Immature natural killer cell (primary cell): ENCODE results near the gene GCDH. TPM values are rescaled to one million over a fixed set of nuclear protein-coding genes. Genes with fewer than 3 reads are reported as not detected.
"Not testable (repeated sequence)": the region's sequence is repeated elsewhere in the genome, so short reads cannot be mapped to it uniquely, and the experiment has no call there.

ENCODE experiments used
- DNase-seq, 3 donors: peaks; one replicate each; pipeline ENCODE4 v3.0.0; 2022; ENCODE audit warnings: mixed read lengths in 1 of 3
- H3K27ac Mint-ChIP-seq, 6 donors: one replicate each; pipeline ENCODE4 v1.8.0; 2020; ENCODE audit warnings: mixed read lengths in 6 of 6, mild to moderate bottlenecking in 5 of 6, inconsistent platforms in 4 of 6, moderate library complexity in 3 of 6
- H3K27me3 Mint-ChIP-seq, 3 donors: one replicate each; pipeline ENCODE4 v1.8.0; 2020 to 2021; ENCODE audit warnings: low read depth in 3 of 3, mild to moderate bottlenecking in 3 of 3, mixed read lengths in 3 of 3, moderate library complexity in 3 of 3, inconsistent platforms in 1 of 3
- H3K36me3 Mint-ChIP-seq, 3 donors: one replicate each; pipeline ENCODE4 v1.8.0; 2020; ENCODE audit warnings: mixed read lengths in 3 of 3, inconsistent platforms in 2 of 3, mild to moderate bottlenecking in 2 of 3
- H3K4me1 Mint-ChIP-seq, 2 donors: one replicate each; pipeline ENCODE4 v1.8.0; 2020; ENCODE audit warnings: inconsistent platforms in 2 of 2, mild to moderate bottlenecking in 2 of 2, mixed read lengths in 2 of 2, moderate library complexity in 1 of 2
- H3K4me3 Mint-ChIP-seq, 5 donors: one replicate each; pipeline ENCODE4 v1.8.0; 2020; ENCODE audit warnings: mild to moderate bottlenecking in 5 of 5, mixed read lengths in 5 of 5, inconsistent platforms in 3 of 5, moderate library complexity in 3 of 5
- H3K9me3 Mint-ChIP-seq, 6 donors: one replicate each; pipeline ENCODE4 v1.8.0; 2020; ENCODE audit warnings: mild to moderate bottlenecking in 6 of 6, mixed read lengths in 6 of 6, inconsistent platforms in 4 of 6, moderate library complexity in 3 of 6
- polyA plus RNA-seq, 3 donors: library from polyadenylated mRNA; unstranded; fragments of 300-500 nt; fragmentation: Illumina TruSeq; gene quantifications; one replicate each; pipeline ENCODE4 v1.2.3, GENCODE V29; 2021

The GCDH gene
- polyA plus RNA-seq, 3 donors from 2014 or later, result 17.0 to 21.6 (median 18.4) TPM

DNA sequence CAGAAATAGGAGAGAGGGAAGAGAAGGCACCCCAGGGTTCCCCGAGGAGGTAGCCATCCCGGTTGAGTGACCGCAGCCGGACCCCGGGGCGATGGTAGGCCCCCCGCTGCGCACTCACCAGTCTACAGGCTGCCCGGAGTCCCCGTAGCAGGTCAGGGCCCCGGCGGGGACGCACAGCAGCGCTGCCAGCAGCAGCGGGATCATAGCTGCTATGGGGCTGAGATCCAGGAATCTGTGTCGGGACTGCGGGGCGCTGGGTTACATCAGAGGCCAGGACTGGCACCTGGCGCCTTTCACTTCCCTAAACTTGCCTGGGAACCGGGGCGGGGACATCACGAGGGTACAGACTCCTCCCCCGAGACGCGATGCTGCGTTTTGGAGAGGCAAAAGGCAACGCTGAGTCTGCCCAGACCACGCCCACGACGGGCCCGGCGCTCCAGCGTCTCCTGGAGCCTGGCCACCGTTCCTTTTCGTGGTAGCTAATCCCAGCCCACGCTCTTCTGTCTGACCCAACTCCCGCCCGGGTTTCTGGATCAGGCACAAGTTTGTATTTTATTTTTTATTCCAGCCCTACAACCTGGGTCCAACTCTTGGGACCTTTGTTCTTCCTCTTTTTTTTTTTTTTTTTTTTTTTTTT, 9.7 kb upstream of the GCDH start, which contains the start of gene DNASE2:
Gene DNASE2 (minus strand): TSS at position 278 of the 637 bp plus-strand sequence. CDS start 74 bp downstream, at position 204.
- Mint-ChIP-seq H3K4me1 (peaks cover 29 to 37% of the 10 kb centered on the region in 2 donors), H3K9me3 (peaks cover 0 to 2% (median 0%) of the 10 kb centered on the region in 6 donors), H3K36me3 (peaks cover 0 to 7% (median 7%) of the 10 kb centered on the region in 3 donors), H3K27ac (peak within 1 kb of the TSS; percentile 68 to 86 (median 80)), H3K27me3 (peaks cover 3 to 4% (median 3%) of the 10 kb centered on the region in 3 donors), H3K4me3 (peak within 1 kb of the TSS; percentile 85 to 91 (median 89))
- peak; percentile 75 to 79 (median 78) for DNase-seq

DNA sequence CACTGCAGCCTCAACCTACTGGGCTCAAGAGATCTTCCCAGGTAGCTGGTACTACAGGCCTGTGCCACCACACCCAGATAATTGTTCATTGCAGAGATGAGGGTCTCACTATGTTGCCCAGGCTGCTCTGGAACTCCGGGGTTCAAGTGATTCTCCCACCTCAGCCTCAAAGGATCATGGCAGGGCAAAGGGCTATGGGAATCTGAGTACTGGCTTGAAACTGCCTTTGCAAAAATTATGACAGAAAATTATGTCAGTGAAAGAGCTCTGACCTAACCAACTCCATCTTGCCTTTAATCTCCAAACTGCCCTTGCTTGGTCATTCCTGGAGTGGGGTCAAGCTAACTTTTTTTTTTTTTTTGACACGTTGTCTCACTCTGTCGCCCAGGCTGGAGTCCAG, 8.4 kb upstream of the GCDH start:
- Mint-ChIP-seq H3K9me3 (peaks cover 0 to 2% (median 0%) of the 10 kb centered on the region in 6 donors), H3K4me3 (peak overlapping the region; percentile 73 to 91 (median 89)), H3K36me3 (peaks cover 0 to 7% (median 7%) of the 10 kb centered on the region in 3 donors), H3K27ac (peak overlapping the region in 2 of 6 donors; percentile 55 to 71), H3K4me1 (peaks cover 34 to 40% of the 10 kb centered on the region in 2 donors), H3K27me3 (peaks cover 3 to 6% (median 3%) of the 10 kb centered on the region in 3 donors)
- no peak for DNase-seq

DNA sequence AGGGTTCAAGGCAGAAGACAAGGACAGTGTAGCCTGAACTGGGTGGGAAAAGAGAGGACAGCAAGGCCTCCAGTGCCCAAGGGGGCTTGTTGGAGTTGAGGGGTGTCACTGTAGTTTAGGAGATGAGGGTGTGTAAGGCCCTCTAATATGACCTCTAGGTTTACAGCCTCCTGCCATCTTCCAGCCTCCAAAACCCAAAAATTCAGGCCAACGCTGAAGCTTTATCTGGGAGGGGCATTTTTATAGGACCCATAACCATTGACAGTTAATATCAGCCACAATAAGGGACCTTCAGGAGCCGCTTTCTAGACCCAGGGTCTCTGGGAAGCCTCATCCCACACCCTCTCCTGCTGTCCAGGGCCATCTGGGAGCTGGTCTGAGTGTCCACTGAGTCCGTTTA, 6.8 kb upstream of the GCDH start:
- no peak for DNase-seq
- H3K4me3 Mint-ChIP-seq, result peak overlapping the region in 4 of 5 donors; percentile 17 to 81 (median 49)
- peaks cover 0 to 2% (median 0%) of the 10 kb centered on the region in 6 donors for H3K9me3 Mint-ChIP-seq
- H3K27ac Mint-ChIP-seq, result no peak overlapping the region
- H3K36me3 Mint-ChIP-seq, result no peaks in the 10 kb centered on the region
- H3K4me1 Mint-ChIP-seq, result peaks cover 38 to 42% of the 10 kb centered on the region in 2 donors
- H3K27me3 Mint-ChIP-seq, result peaks cover 3 to 5% (median 3%) of the 10 kb centered on the region in 3 donors

DNA sequence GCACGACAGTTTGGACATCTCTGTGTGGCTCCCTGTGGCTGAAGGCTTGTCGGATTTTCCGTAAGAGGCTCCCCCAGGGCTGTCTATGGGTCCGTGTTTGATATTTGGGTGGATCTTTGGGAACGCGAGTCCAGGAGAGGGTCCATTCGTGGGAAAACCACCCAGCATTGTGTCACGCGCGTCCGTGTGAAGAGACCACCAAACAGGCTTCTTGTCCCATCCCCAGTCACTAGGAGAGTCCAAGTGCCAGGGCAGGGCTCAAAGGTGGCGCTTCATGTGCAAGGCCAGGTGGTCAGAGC, 6.4 kb upstream of the GCDH start:
- no peak for DNase-seq
- Mint-ChIP-seq H3K9me3 (peaks cover 0 to 2% (median 0%) of the 10 kb centered on the region in 6 donors), H3K27me3 (peaks cover 3 to 5% (median 3%) of the 10 kb centered on the region in 3 donors), H3K4me1 (peaks cover 39 to 42% of the 10 kb centered on the region in 2 donors), H3K4me3 (peak overlapping the region; percentile 77 to 85 (median 81)), H3K27ac (no peak overlapping the region), H3K36me3 (no peaks in the 10 kb centered on the region)

DNA sequence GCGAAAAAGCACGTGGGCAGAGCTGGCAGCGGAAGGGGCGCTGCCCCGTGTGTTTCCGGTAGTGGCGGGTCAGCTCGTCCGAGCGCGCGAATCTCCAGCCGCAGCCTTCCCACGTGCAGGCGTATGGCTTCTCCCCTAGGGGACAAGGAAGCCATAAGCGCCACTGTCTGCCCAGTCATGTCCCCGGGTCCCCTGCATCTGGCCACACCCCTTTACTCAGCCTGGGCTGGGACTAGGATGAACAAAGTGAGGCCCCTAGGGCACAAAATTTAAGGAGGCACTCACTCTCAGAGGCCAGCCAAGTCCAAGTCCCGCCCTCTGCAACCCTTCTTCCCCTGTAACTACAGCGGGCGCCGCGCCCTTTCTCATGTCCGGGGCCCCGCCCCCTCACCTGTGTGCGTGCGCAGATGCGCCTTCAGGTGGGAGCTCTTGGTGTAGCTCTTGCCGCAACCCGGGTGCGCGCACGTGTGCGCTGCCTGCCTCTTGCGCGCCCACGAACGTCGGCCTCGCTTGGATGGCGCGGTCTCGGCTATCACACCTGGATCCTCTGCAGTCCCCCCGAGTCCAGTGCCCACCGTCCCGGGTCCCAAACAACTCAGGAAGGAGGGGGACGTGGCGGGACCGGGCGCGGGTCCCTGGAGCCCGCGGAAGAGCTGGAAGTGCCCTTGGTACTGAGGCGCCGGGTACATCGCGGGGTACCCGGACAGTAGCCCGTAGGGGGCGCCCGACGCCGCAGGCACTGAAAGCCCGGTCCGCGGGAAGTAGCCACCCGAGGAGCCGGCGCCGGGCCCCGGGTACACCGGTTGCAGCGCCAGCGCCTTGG, 5.8 kb upstream of the GCDH start:
- Mint-ChIP-seq H3K9me3 (peaks cover 0 to 2% (median 0%) of the 10 kb centered on the region in 6 donors), H3K36me3 (no peaks in the 10 kb centered on the region), H3K4me3 (peak overlapping the region; percentile 77 to 85 (median 81)), H3K27me3 (peaks cover 3 to 7% (median 5%) of the 10 kb centered on the region in 3 donors), H3K4me1 (peaks cover 38 to 39% of the 10 kb centered on the region in 2 donors), H3K27ac (peak overlapping the region in 3 of 6 donors; percentile 23 to 61 (median 57))
- DNase-seq, result peak; percentile 68 to 75 (median 73)

DNA sequence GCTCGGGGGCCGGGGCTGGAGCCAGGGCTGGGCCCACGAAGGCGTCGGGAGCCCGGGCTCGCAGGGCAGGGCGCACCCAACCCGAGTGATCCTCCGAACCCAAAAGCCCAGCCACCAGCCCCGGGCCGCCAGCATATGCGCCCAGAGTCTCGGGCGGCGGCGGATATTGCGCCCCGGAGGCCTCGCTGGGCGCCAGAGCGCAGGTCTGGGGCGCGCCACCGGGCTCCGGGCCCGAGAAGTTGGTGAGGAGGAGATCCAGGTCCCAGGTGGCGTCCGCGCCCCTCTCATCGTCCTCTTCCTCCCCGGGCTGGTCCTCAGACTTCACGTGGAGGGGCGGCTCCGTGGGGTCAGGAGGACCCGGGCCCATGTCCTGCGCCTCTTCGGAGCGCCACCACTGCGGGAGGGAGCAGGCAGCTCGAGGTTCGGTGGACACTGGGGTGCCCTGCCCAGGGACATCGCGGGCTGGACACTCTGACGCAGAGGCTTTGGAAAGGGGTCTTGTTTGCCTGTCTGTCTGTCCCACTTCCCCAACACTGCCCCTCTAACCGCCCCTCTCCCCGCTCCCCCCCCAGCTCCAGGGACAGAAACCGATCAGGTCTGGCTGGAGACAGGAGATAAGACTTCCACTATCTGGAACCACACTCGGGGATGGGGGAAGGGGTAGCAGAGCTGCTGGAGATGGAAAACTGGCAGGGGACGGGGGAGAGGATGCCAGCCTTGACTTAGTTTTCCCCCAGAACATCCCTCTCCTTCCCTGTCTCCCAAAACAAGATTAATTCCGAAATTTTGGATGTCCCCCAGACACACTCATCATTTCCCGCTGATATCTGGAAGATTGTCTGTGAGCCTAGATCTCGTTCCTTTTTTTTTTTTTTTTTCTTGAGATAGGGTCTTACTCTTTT, 5.0 kb upstream of the GCDH start:
- Mint-ChIP-seq H3K4me3 (peak overlapping the region; percentile 61 to 80 (median 65)), H3K9me3 (peaks cover 0 to 2% (median 0%) of the 10 kb centered on the region in 6 donors), H3K36me3 (no peaks in the 10 kb centered on the region), H3K27me3 (peaks cover 7 to 13% (median 8%) of the 10 kb centered on the region in 3 donors), H3K4me1 (peaks cover 37 to 38% of the 10 kb centered on the region in 2 donors), H3K27ac (peak overlapping the region in 1 of 6 donors; percentile 74)
- no peak for DNase-seq

DNA sequence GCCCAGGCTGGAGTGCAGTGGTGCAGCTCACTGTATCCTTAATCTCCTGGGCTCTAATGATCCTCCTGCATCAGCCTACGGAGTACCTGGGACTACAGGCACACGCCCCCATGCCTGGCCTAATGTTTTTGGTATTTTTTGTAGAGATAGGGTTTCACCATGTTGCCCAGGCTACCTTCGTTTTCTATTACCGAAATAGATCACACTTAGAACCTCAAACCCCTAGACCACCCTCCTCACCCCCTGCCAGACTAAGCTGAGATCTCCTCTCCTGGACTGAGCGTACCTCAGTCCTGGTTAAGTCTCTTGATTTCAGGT, 4.3 kb upstream of the GCDH start:
- peaks cover 0 to 2% (median 0%) of the 10 kb centered on the region in 6 donors for H3K9me3 Mint-ChIP-seq
- no peaks in the 10 kb centered on the region for H3K36me3 Mint-ChIP-seq
- peaks cover 5 to 12% (median 11%) of the 10 kb centered on the region in 3 donors for H3K27me3 Mint-ChIP-seq
- DNase-seq, result no peak
- H3K4me3 Mint-ChIP-seq, result peak overlapping the region; percentile 61 to 80 (median 65)
- H3K4me1 Mint-ChIP-seq, result peaks cover 41 to 44% of the 10 kb centered on the region in 2 donors
- H3K27ac Mint-ChIP-seq, result peak overlapping the region in 1 of 6 donors; percentile 40

DNA sequence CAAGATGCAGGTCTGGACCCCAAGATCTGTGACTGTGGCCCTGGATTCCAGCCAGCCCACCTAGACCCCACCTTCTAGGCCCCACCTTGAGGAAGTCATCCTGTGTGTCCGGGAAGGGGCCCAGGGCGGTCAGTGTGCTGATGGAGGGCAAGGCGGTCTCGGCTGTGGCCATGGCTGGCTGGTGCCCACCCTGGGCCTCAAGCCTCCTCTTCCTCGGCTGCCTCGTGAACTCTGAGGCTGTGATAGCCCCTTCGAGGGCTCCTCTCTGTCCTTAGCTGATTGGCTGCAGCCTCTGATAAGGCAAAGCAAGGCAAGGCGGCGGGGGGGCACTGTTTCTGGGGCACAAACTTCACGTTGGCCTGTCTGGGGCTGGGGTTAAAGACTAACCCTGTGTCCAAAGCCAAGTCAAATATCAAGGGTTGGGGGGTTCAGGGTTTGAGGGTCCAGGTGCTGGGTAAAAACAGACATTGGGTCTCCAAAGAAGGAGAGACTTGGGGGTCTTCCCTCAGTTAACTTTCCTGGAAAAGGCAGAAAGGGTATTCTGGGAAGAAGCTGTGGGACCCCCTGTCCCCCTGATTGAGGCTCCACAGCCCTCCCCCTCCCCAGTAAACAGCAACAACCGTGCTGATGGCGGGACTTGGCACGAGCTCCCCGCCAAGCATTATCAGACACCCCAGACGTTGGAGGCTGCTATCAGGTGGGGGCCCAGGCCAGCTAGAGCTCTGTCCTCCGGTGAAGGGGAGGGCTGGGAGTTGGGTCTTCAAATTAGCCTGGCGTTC, 3.8 kb upstream of the GCDH start, which contains the start of gene KLF1:
Gene KLF1 (minus strand): TSS at position 233 of the 779 bp plus-strand sequence. CDS start 61 bp downstream, at position 172.
- no peak for DNase-seq
- Mint-ChIP-seq H3K27ac (peak within 1 kb of the TSS in 2 of 6 donors; percentile 40 to 74), H3K9me3 (peaks cover 0 to 2% (median 0%) of the 10 kb centered on the region in 6 donors), H3K27me3 (peaks cover 5 to 12% (median 11%) of the 10 kb centered on the region in 3 donors), H3K36me3 (no peaks in the 10 kb centered on the region), H3K4me3 (peak within 1 kb of the TSS; percentile 61 to 80 (median 65)), H3K4me1 (peaks cover 41 to 47% of the 10 kb centered on the region in 2 donors)

DNA sequence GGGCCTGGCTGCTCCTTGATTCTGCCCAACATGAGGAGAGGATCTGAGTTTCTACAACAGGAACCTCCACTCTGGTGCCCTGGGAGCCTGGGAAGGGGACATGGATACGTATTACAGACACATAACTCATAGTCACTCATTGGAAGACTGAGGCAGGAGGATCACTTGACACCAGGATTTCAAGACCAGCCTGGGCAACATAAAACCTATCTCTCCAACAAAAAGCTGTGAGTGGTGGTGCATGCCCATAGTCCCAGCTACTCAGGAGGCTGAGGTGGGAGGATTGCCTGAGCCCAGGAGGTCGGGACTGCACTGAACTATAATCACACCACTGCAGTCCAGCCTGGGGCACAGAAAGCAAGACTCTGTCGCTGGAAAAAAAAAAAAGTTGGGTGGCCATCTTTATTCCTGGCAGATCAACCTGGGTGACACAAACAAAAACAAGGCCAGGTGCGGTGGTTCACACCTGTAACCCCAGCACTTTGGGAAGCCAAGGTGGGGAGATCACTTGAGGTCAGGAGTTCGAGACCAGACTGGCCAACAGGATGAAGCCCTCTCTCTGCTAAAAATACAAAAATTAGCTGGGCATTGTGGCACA, 2.9 kb upstream of the GCDH start:
- H3K4me1 Mint-ChIP-seq, result peaks cover 38 to 43% of the 10 kb centered on the region in 2 donors
- no peak for DNase-seq
- H3K27ac Mint-ChIP-seq, result no peak overlapping the region
- peaks cover 5 to 12% (median 11%) of the 10 kb centered on the region in 3 donors for H3K27me3 Mint-ChIP-seq
- H3K4me3 Mint-ChIP-seq, result no peak overlapping the region
- no peaks in the 10 kb centered on the region for H3K36me3 Mint-ChIP-seq
- H3K9me3 Mint-ChIP-seq, result no peaks in the 10 kb centered on the region

DNA sequence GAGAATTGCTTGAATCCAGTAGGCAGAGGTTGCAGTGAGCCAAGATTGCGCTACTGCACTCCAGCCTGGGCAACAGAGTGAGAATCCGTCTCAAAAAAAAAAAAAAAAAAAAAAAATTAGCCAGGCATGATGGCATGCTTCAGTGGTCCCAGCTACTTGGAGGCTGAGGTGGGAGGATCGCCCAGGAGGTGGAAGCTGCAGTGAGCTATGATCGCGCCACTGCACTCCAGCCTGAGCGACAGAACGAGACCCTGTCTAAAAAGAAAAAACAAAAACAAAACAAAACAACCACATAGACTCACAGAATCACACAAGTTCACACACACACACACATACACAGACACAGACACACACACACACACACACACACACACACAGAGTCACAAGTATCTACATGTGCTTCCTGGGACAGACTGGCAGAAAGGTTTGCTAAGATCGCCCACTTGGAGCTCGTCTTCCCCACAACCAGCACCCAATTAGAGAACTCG, 617 bp upstream of the GCDH start:
- not testable (repeated sequence) for DNase-seq, H3K9me3 Mint-ChIP-seq
- Mint-ChIP-seq H3K36me3 (peaks cover 9 to 13% (median 11%) of the 10 kb centered on the region in 3 donors), H3K4me3 (peak overlapping the region; percentile 96 to 98 (median 97)), H3K27me3 (peaks cover 7 to 12% (median 9%) of the 10 kb centered on the region in 3 donors), H3K27ac (peak overlapping the region; percentile 81 to 97 (median 96)), H3K4me1 (peaks cover 24 to 32% of the 10 kb centered on the region in 2 donors)

DNA sequence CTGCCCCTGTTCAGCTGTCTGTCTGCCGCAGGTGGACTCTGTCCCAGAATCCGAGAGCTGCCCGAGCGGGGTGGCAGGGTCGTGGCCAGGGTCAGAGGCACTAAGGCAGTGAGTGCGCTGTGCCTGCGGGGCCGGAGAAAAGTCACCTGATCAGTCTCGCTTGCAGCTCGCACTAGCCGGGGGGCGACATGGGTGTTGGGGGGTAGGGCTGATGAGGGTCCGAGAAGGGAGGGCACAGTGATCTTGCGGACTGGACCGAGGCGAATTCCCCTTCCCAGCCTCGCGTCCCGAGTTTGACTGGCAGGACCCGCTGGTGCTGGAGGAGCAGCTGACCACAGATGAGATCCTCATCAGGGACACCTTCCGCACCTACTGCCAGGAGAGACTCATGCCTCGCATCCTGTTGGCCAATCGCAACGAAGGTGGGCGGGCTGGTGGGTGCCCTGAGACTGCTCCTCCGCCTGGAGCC, 627 bp downstream of the GCDH start:
- H3K27me3 Mint-ChIP-seq, result peaks cover 7 to 12% (median 7%) of the 10 kb centered on the region in 3 donors
- DNase-seq, result no peak
- H3K4me1 Mint-ChIP-seq, result peaks cover 22 to 27% of the 10 kb centered on the region in 2 donors
- H3K9me3 Mint-ChIP-seq, result no peaks in the 10 kb centered on the region
- peak overlapping the region; percentile 96 to 98 (median 97) for H3K4me3 Mint-ChIP-seq
- peaks cover 9 to 13% (median 11%) of the 10 kb centered on the region in 3 donors for H3K36me3 Mint-ChIP-seq
- H3K27ac Mint-ChIP-seq, result peak overlapping the region; percentile 81 to 97 (median 96)

DNA sequence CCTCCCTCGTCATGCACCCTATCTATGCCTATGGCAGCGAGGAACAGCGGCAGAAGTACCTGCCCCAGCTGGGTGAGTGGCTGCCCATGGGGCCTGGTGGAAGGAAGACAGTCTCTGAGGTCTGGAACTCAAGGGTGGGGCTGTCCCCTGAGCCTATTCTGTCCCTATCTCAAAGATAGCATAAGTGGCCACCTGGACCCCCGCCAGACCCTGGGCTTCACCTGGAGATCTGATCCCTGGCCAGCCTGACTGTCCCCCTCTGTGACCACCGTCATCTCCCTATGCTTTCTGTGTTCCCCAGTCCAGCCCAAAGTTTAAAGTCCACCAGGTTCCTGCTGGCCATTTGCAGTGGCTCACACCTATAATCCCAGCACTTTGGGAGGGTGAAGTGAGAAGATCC, 2.6 kb downstream of the GCDH start:
- H3K4me3 Mint-ChIP-seq, result peak overlapping the region; percentile 33 to 62 (median 53)
- H3K27me3 Mint-ChIP-seq, result peaks cover 7 to 12% (median 7%) of the 10 kb centered on the region in 3 donors
- H3K4me1 Mint-ChIP-seq, result peaks cover 21 to 26% of the 10 kb centered on the region in 2 donors
- H3K36me3 Mint-ChIP-seq, result peaks cover 9 to 13% (median 11%) of the 10 kb centered on the region in 3 donors
- no peak for DNase-seq
- H3K27ac Mint-ChIP-seq, result no peak overlapping the region
- H3K9me3 Mint-ChIP-seq, result no peaks in the 10 kb centered on the region
